ENCODE data around the gene REX1BD.

DNA sequence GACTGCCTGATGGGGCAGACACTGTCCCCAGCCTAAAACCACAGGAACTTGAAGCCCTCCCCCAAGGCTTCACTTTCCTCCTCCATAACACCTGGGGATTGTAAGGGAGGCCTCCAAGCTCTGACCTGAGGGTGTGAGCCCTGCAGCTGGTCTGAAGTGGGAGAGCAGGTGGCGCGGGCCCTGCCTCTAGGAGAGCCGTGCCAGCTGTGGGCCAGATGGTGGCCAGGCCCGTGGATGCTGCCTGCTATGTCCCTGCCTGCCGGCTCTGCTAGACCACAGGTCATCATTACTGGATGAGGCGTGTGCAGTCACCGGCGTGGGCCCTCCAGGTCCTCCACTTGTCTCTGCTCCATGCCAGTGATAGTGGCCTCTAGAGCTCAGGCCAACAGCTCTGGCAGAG is 44.7 kb downstream of the REX1BD start:
- TF ChIP-seq, protein P1, sequence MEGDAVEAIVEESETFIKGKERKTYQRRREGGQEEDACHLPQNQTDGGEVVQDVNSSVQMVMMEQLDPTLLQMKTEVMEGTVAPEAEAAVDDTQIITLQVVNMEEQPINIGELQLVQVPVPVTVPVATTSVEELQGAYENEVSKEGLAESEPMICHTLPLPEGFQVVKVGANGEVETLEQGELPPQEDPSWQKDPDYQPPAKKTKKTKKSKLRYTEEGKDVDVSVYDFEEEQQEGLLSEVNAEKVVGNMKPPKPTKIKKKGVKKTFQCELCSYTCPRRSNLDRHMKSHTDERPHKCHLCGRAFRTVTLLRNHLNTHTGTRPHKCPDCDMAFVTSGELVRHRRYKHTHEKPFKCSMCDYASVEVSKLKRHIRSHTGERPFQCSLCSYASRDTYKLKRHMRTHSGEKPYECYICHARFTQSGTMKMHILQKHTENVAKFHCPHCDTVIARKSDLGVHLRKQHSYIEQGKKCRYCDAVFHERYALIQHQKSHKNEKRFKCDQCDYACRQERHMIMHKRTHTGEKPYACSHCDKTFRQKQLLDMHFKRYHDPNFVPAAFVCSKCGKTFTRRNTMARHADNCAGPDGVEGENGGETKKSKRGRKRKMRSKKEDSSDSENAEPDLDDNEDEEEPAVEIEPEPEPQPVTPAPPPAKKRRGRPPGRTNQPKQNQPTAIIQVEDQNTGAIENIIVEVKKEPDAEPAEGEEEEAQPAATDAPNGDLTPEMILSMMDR (IDR thresholded peaks at IDR 0.05; ENCODE audit: low read depth, low read length, missing input control), result no peak
- TF ChIP-seq EGR1 (IDR thresholded peaks at IDR 0.05; ENCODE audit: low read depth in 2 of 2) (no peak), TAF1 (conservative IDR thresholded peaks at IDR 0.05) (no peak), JUND (IDR thresholded peaks at IDR 0.05) (no peak)
- TF ChIP-seq, protein P2, sequence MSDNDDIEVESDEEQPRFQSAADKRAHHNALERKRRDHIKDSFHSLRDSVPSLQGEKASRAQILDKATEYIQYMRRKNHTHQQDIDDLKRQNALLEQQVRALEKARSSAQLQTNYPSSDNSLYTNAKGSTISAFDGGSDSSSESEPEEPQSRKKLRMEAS (IDR thresholded peaks at IDR 0.05), result no peak

Measured in liver (tissue), 3 donors.